Ascending aorta (tissue), 2 donors: ENCODE measurements around the gene TAPBP. TPM values are rescaled to one million over a fixed set of nuclear protein-coding genes. Genes with fewer than 3 reads are reported as not detected.

Experiments used
- DNase-seq, 2 donors: peaks; one replicate each; pipeline ENCODE4 v3.0.0-alpha.2; 2019; ENCODE audit warnings: low spot score in 2 of 2
- H3K27ac ChIP-seq, 2 donors: fragments of 200-600 bp; sonication (generic); one replicate each; pipeline ENCODE4 v1.5.1; 2016 to 2017; ENCODE audit warnings: mild to moderate bottlenecking in 1 of 2
- H3K27me3 ChIP-seq: fragments of 200-600 bp; sonication (generic); one replicate; pipeline ENCODE4 v1.5.1; 2017
- H3K36me3 ChIP-seq, 2 donors: fragments of 200-600 bp; sonication (generic); one replicate each; pipeline ENCODE4 v1.5.1; 2016
- H3K4me1 ChIP-seq, 2 donors: fragments of 200-600 bp; sonication (generic); one replicate each; pipeline ENCODE4 v1.5.1; 2016 to 2017; ENCODE audit warnings: mild to moderate bottlenecking in 1 of 2
- H3K4me3 ChIP-seq, 2 donors: fragments of 200-600 bp; sonication (generic); one replicate each; pipeline ENCODE4 v1.5.1; 2016 to 2017; ENCODE audit warnings: mild to moderate bottlenecking in 1 of 2
- H3K9me3 ChIP-seq, 2 donors: fragments of 200-600 bp; sonication (generic); one replicate each; pipeline ENCODE4 v1.5.1; 2016
- CTCF ChIP-seq, 3 experiments: fragments of 200-600 bp in 2 of 3; fragments of 450-650 bp in 1 of 3; sonication (generic) in 2 of 3; IDR thresholded peaks; one replicate each; pipeline ENCODE4 v1.5.1; 2016 to 2019; ENCODE audit warnings: antibody characterized with exemption in 3 of 3, mild to moderate bottlenecking in 1 of 3, moderate library complexity in 1 of 3
- intact Hi-C: fragments of 100-400 bp; cut with DNase I; formaldehyde crosslinking; loops from one replicate; pipeline ENCODE4 v1.15.1; 2023
- total RNA-seq: library from RNA; depleted of rRNA; stranded (reverse); fragments of >200 nt; gene quantifications from one replicate; pipeline ENCODE4 v1.1.0, GENCODE V29; 2016

TAPBP gene
- total RNA-seq, 1 donor from 2014 or later = 185 TPM

- no peak overlapping the region for H3K27ac ChIP-seq
- no peaks in the 10 kb centered on the region for H3K27me3 ChIP-seq
- H3K9me3 ChIP-seq = no peaks in the 10 kb centered on the region
- no peak for TF ChIP-seq CTCF (IDR thresholded peaks at IDR 0.05)
- peaks cover 19 to 35% of the 10 kb centered on the region in 2 donors for H3K36me3 ChIP-seq
- H3K4me3 ChIP-seq = no peak overlapping the region
- peaks cover 9 to 46% of the 10 kb centered on the region in 2 donors for H3K4me1 ChIP-seq
- intact Hi-C loops = loop anchor here (2.0 to 5.0 kb wide), 3 partner anchors 117 to 1372 kb away; partner anchors contain the start of genes CUTA, KIFC1 and ZBTB12
- DNase-seq = no peak
Observed at GRCh38 chr6:33273924-33274902, 39.7 kb downstream of the TAPBP start.

GRCh38 chr6:33273129-33273923, 40.6 kb downstream of the TAPBP start:
- no peak for DNase-seq
- no peak for TF ChIP-seq CTCF (IDR thresholded peaks at IDR 0.05)
- Histone ChIP-seq H3K27ac (peak overlapping the region in 1 of 2 donors; percentile 91), H3K4me3 (peak overlapping the region in 1 of 2 donors; percentile 71), H3K9me3 (no peaks in the 10 kb centered on the region), H3K4me1 (peaks cover 9 to 46% of the 10 kb centered on the region in 2 donors), H3K27me3 (no peaks in the 10 kb centered on the region), H3K36me3 (peaks cover 22 to 44% of the 10 kb centered on the region in 2 donors)
- intact Hi-C loops = loop anchor here (2.0 to 5.0 kb wide), 3 partner anchors 117 to 1371 kb away; partner anchors contain the start of genes CUTA, KIFC1 and ZBTB12

GRCh38 chr6:33272275-33273128, 41.4 kb downstream of the TAPBP start:
- peaks cover 9 to 43% of the 10 kb centered on the region in 2 donors for H3K4me1 ChIP-seq
- TF ChIP-seq CTCF (IDR thresholded peaks at IDR 0.05) = no peak
- peak overlapping the region; percentile 91 to 96 for H3K27ac ChIP-seq
- DNase-seq = no peak
- no peaks in the 10 kb centered on the region for H3K9me3 ChIP-seq
- peaks cover 30 to 51% of the 10 kb centered on the region in 2 donors for H3K36me3 ChIP-seq
- H3K27me3 ChIP-seq = no peaks in the 10 kb centered on the region
- intact Hi-C loops = loop anchor here (2.0 to 5.0 kb wide), 3 partner anchors 118 to 1370 kb away; partner anchors contain the start of genes CUTA, KIFC1 and ZBTB12
- H3K4me3 ChIP-seq = peak overlapping the region; percentile 71 to 94

GRCh38 chr6:33271468-33272274, 42.2 kb downstream of the TAPBP start, which contains the start of the genes RPS18 and VPS52:
Gene RPS18, plus strand, starts transcription at chr6:33272075. Its CDS starts 45 bp downstream, at chr6:33272120.
Gene VPS52, minus strand, starts transcription at chr6:33271876. Its CDS starts 201 bp downstream, at chr6:33271675.
- TF ChIP-seq CTCF (IDR thresholded peaks at IDR 0.05) = no peak
- H3K27me3 ChIP-seq = no peaks in the 10 kb centered on the region
- peaks cover 9 to 42% of the 10 kb centered on the region in 2 donors for H3K4me1 ChIP-seq
- H3K36me3 ChIP-seq = peaks cover 38 to 60% of the 10 kb centered on the region in 2 donors
- intact Hi-C loops = loop anchor here (1.0 to 5.0 kb wide), 5 partner anchors 18 to 1369 kb away; partner anchors contain the start of genes CUTA, KIFC1, PFDN6 and WDR46
- no peaks in the 10 kb centered on the region for H3K9me3 ChIP-seq
- DNase-seq = peak; percentile 81 to 98
- H3K4me3 ChIP-seq = peak within 1 kb of the TSS; percentile 71 to 94
- H3K27ac ChIP-seq = peak within 1 kb of the TSS; percentile 91 to 96
